Fibroblast of lung (primary cell): ENCODE data around the gene PTBP2.

Source experiments
- EZH2 ChIP-seq: IDR thresholded peaks from 2 replicates; pipeline ENCODE4 v1.5.1; 2012; ENCODE audit warnings: low read length, control low read depth, mild to moderate bottlenecking; ENCODE audit errors: missing control alignments
- TF ChIP-seq, protein P1 (sequence below), 2 donors: IDR thresholded peaks in 1 of 2; conservative IDR thresholded peaks in 1 of 2; 1 replicate in 1 of 2; 2 replicates in 1 of 2; pipeline ENCODE4 v1.5.1; 2011 to 2012; ENCODE audit warnings: low read length in 2 of 2, control low read depth in 1 of 2, inconsistent platforms in 1 of 2, low read depth in 1 of 2, mild to moderate bottlenecking in 1 of 2

DNA sequence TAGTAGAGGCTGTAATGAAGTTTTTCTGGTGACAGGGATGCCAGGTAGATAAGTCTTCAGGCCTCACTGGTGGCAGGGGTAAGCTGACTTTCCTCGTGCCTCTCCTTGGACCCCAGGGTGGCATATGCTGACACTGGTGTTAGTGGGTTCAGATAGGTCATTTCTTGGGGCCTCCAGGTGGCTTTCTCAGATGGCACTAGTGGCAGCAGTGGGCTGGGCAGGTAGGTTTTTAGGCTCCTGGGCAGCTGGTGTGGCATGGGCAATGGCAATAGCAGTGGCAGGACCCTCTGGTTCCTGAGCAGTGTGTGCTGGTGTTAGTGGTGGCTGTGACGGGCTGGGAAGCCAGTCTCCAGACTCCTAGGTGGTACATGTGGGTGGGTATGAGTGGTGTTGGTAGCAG lies 140.3 kb downstream of the PTBP2 start:
- TF ChIP-seq, protein P1, sequence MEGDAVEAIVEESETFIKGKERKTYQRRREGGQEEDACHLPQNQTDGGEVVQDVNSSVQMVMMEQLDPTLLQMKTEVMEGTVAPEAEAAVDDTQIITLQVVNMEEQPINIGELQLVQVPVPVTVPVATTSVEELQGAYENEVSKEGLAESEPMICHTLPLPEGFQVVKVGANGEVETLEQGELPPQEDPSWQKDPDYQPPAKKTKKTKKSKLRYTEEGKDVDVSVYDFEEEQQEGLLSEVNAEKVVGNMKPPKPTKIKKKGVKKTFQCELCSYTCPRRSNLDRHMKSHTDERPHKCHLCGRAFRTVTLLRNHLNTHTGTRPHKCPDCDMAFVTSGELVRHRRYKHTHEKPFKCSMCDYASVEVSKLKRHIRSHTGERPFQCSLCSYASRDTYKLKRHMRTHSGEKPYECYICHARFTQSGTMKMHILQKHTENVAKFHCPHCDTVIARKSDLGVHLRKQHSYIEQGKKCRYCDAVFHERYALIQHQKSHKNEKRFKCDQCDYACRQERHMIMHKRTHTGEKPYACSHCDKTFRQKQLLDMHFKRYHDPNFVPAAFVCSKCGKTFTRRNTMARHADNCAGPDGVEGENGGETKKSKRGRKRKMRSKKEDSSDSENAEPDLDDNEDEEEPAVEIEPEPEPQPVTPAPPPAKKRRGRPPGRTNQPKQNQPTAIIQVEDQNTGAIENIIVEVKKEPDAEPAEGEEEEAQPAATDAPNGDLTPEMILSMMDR (conservative IDR thresholded peaks at IDR 0.05 in 1 of 2, IDR thresholded peaks at IDR 0.05 in 1 of 2; ENCODE audit: low read depth in 1 of 2, low read length in 2 of 2) = no peak
- no peak for TF ChIP-seq EZH2
